IMR-90 (cell line): ENCODE data around the gene TASP1. TPM values are rescaled to one million over a fixed set of nuclear protein-coding genes. Genes with fewer than 3 reads are reported as not detected.

ENCODE experiments used
- ATAC-seq: fragments of 200-7000 bp; cut with Tn5 transposase; 2 replicates; pipeline ENCODE4 v1.9.1; 2020; ENCODE audit warnings: low read depth, mild to moderate bottlenecking, moderate library complexity
- BruUV-seq: library from RNA; stranded (reverse); fragments of 400-500 nt; replicated peaks from 2 replicates; lab custom pipeline; 2021; lab: Mats Ljungman, UMichigan
- CTCF ChIA-PET: fragments of 300-600 bp; formaldehyde crosslinking; extraction: SDS; loops from one replicate; lab custom pipeline; 2021; ENCODE audit warnings: antibody characterized with exemption; lab: Yijun Ruan, JAX
- POLR2A ChIA-PET: fragments of 300-600 bp; sonication (Branson Sonifier 250); formaldehyde crosslinking; loops from one replicate; lab custom pipeline; 2022; ENCODE audit warnings: antibody characterized with exemption; ENCODE audit not compliant: unreplicated experiment; lab: Charles Lee
- DNase-seq: peaks from one replicate; pipeline ENCODE4 v3.0.0; 2013
- H2AFZ ChIP-seq: replicated peaks from 2 replicates; pipeline ENCODE3; 2013; ENCODE audit warnings: low read length, mild to moderate bottlenecking; ENCODE audit not compliant: poor library complexity
- H2AK5ac ChIP-seq: 2 replicates; pipeline ENCODE4 v1.6.1; 2013; ENCODE audit warnings: low read depth, low read length, inconsistent platforms
- H2AK9ac ChIP-seq: replicated peaks from 2 replicates; pipeline ENCODE3; 2013; ENCODE audit warnings: mild to moderate bottlenecking, low read depth, low read length, moderate library complexity; ENCODE audit not compliant: poor library complexity
- H2BK120ac ChIP-seq: 2 replicates; pipeline ENCODE4 v1.6.1; 2013; ENCODE audit warnings: low read depth, low read length, inconsistent platforms
- H2BK15ac ChIP-seq: 3 replicates; pipeline ENCODE4 v1.6.1; 2013; ENCODE audit warnings: low read depth, low read length, inconsistent platforms
- H2BK20ac ChIP-seq: 2 replicates; pipeline ENCODE4 v1.6.1; 2013; ENCODE audit warnings: low read depth, mild to moderate bottlenecking, inconsistent platforms, low read length, moderate library complexity
- H2BK5ac ChIP-seq: 2 replicates; pipeline ENCODE4 v1.6.1; 2013; ENCODE audit warnings: mild to moderate bottlenecking, low read depth, low read length, inconsistent platforms; ENCODE audit not compliant: poor library complexity, severe bottlenecking
- H3K14ac ChIP-seq: replicated peaks from 2 replicates; pipeline ENCODE4 v1.6.1; 2013; ENCODE audit warnings: low read depth, low read length, inconsistent platforms
- H3K18ac ChIP-seq: 2 replicates; pipeline ENCODE4 v1.6.1; 2013; ENCODE audit warnings: low read depth, low read length, control low read depth
- H3K23ac ChIP-seq: 2 replicates; pipeline ENCODE4 v1.6.1; 2013; ENCODE audit warnings: low read depth, low read length, inconsistent platforms
- H3K27ac ChIP-seq: 2 replicates; pipeline ENCODE4 v1.5.1; 2013; ENCODE audit warnings: mild to moderate bottlenecking, control low read depth, low read length; ENCODE audit not compliant: insufficient read depth
- H3K27me3 ChIP-seq: 2 replicates; pipeline ENCODE4 v1.6.1; 2013; ENCODE audit warnings: low read length; ENCODE audit not compliant: control insufficient read depth, insufficient read depth
- H3K36me3 ChIP-seq: 2 replicates; pipeline ENCODE4 v1.6.1; 2013; ENCODE audit warnings: low read length, mixed read lengths; ENCODE audit not compliant: control insufficient read depth, insufficient read depth
- H3K4ac ChIP-seq: 2 replicates; pipeline ENCODE4 v1.6.1; 2013; ENCODE audit warnings: low read depth, low read length, inconsistent platforms
- H3K4me1 ChIP-seq: 2 replicates; pipeline ENCODE4 v1.6.1; 2013; ENCODE audit warnings: low read length, mixed read lengths; ENCODE audit not compliant: control insufficient read depth, insufficient read depth
- H3K4me2 ChIP-seq: 2 replicates; pipeline ENCODE4 v1.6.1; 2013; ENCODE audit warnings: low read depth, mild to moderate bottlenecking, control low read depth, low read length, moderate library complexity
- H3K4me3 ChIP-seq: 2 replicates; pipeline ENCODE4 v1.5.1; 2013; ENCODE audit warnings: low read depth, mild to moderate bottlenecking, control low read depth, low read length, moderate library complexity; ENCODE audit not compliant: insufficient read depth
- H3K56ac ChIP-seq: 2 replicates; pipeline ENCODE4 v1.6.1; 2013; ENCODE audit warnings: low read length, inconsistent platforms; ENCODE audit not compliant: insufficient read depth; ENCODE audit errors: extremely low read depth
- H3K79me1 ChIP-seq, 2 experiments: 2 replicates each; pipeline ENCODE4 v1.6.1; 2013; ENCODE audit warnings: low read length in 2 of 2, inconsistent platforms in 1 of 2, low read depth in 1 of 2
- H3K9ac ChIP-seq: 2 replicates; pipeline ENCODE4 v1.6.1; 2013; ENCODE audit warnings: low read depth, low read length, control low read depth
- H3K9me1 ChIP-seq: 2 replicates; pipeline ENCODE4 v1.6.1; 2013; ENCODE audit warnings: low read length, inconsistent platforms; ENCODE audit not compliant: insufficient read depth
- H3K9me3 ChIP-seq: 2 replicates; pipeline ENCODE4 v1.6.1; 2013; ENCODE audit warnings: low read length; ENCODE audit not compliant: control insufficient read depth, insufficient read depth
- H4K20me1 ChIP-seq: 2 replicates; pipeline ENCODE4 v1.6.1; 2013; ENCODE audit warnings: low read length, inconsistent platforms; ENCODE audit not compliant: insufficient read depth
- H4K5ac ChIP-seq: 2 replicates; pipeline ENCODE4 v1.6.1; 2013; ENCODE audit warnings: mild to moderate bottlenecking, low read depth, low read length, control low read depth
- H4K8ac ChIP-seq, 2 experiments: 2 replicates each; pipeline ENCODE4 v1.6.1; 2013; ENCODE audit warnings: low read depth in 2 of 2, low read length in 2 of 2, control low read depth in 1 of 2, inconsistent platforms in 1 of 2
- H4K91ac ChIP-seq: 2 replicates; pipeline ENCODE4 v1.6.1; 2013; ENCODE audit warnings: low read depth, low read length, inconsistent platforms; ENCODE audit not compliant: insufficient read depth
- BHLHE40 ChIP-seq: fragments of 150-350 bp; IDR thresholded peaks from 2 replicates; pipeline ENCODE4 v1.6.1; 2016; ENCODE audit warnings: mild to moderate bottlenecking, low read depth, low read length
- MAFK ChIP-seq: IDR thresholded peaks from 2 replicates; pipeline ENCODE4 v1.6.1; 2012; ENCODE audit warnings: low read depth, low read length, improper control_type of control experiment
- MAZ ChIP-seq: IDR thresholded peaks from 2 replicates; pipeline ENCODE4 v1.6.1; 2012; ENCODE audit warnings: low read depth, mild to moderate bottlenecking, low read length, improper control_type of control experiment, moderate library complexity, borderline replicate concordance
- MXI1 ChIP-seq: IDR thresholded peaks from 2 replicates; pipeline ENCODE4 v1.6.1; 2012; ENCODE audit warnings: low read depth, mild to moderate bottlenecking, low read length, moderate library complexity, borderline replicate concordance
- WGBS, 2 experiments: methylation state at CpG; one replicate each; pipeline versions ENCODE4 v1.1.5 to v1.1.7; 2013; ENCODE audit warnings: missing lambda C conversion rate in 2 of 2; ENCODE audit not compliant: insufficient read length in 1 of 2; ENCODE audit errors: extremely low coverage in 2 of 2; 5-methylcytosine and 5-hydroxymethylcytosine counted together
- dilution Hi-C: fragments of 300-500 bp; cut with HindIII; formaldehyde crosslinking; loops from one replicate; pipeline ENCODE4 v1.14.3; 2018; ENCODE audit warnings: low sequenced_read_pairs; ENCODE audit not compliant: unreplicated experiment
- in situ Hi-C: fragments of 300-500 bp; cut with MboI; formaldehyde crosslinking; loops from 3 replicates; pipeline ENCODE4 v1.14.3; 2019; ENCODE audit warnings: low sequenced_read_pairs, inconsistent platforms, mixed read lengths
- intact Hi-C: fragments of 100-400 bp; cut with micrococcal nuclease; formaldehyde crosslinking; loops from 2 replicates; pipeline ENCODE4 v1.10.0; 2022
- polyA plus RNA-seq, 3 experiments: library from polyadenylated mRNA; depleted of rRNA; stranded (reverse); fragments of >200 nt; gene quantifications; 2 replicates each; pipeline ENCODE4 v1.2.3, GENCODE V29; 2012; ENCODE audit warnings: low replicate concordance in 1 of 3
- total RNA-seq: library from RNA; depleted of rRNA; stranded (reverse); fragments of >200 nt; gene quantifications from 2 replicates; pipeline ENCODE4 v1.2.3, GENCODE V29; 2012
- TF ChIP-seq, protein P1 (sequence below): conservative IDR thresholded peaks from 2 replicates; pipeline ENCODE4 v1.5.1; 2012; ENCODE audit warnings: mild to moderate bottlenecking, low read depth, low read length, improper control_type of control experiment
- TF ChIP-seq, protein P2 (sequence below): fragments of 150-350 bp; IDR thresholded peaks from 2 replicates; pipeline ENCODE4 v1.6.1; 2016; ENCODE audit warnings: low read depth, mild to moderate bottlenecking, low read length, moderate library complexity, borderline replicate concordance

The TASP1 gene
- total and polyA plus RNA-seq, 2 of the 4 experiments (the other 2 are of a cell fraction): 3.9 to 7.9 TPM

- no peaks in the 10 kb centered on the region; a peak in 1 of 4 replicates for H3K79me1 ChIP-seq
- no peak overlapping the region for H4K91ac ChIP-seq
- peak; percentile 11 for DNase-seq
- H3K9ac ChIP-seq: no peak overlapping the region
- peaks cover 2% of the 10 kb centered on the region; the same call in 1 of the 2 replicates for H3K4me1 ChIP-seq
- TF ChIP-seq MAZ (no peak), MAFK (0 out of 2 replicates have a peak, but pooled peaks have one; percentile 27), MXI1 (no peak), BHLHE40 (peak; percentile 75; the same call in 1 of the 2 replicates)
- TF ChIP-seq, protein P1, sequence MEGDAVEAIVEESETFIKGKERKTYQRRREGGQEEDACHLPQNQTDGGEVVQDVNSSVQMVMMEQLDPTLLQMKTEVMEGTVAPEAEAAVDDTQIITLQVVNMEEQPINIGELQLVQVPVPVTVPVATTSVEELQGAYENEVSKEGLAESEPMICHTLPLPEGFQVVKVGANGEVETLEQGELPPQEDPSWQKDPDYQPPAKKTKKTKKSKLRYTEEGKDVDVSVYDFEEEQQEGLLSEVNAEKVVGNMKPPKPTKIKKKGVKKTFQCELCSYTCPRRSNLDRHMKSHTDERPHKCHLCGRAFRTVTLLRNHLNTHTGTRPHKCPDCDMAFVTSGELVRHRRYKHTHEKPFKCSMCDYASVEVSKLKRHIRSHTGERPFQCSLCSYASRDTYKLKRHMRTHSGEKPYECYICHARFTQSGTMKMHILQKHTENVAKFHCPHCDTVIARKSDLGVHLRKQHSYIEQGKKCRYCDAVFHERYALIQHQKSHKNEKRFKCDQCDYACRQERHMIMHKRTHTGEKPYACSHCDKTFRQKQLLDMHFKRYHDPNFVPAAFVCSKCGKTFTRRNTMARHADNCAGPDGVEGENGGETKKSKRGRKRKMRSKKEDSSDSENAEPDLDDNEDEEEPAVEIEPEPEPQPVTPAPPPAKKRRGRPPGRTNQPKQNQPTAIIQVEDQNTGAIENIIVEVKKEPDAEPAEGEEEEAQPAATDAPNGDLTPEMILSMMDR: no peak
- TF ChIP-seq, protein P2, sequence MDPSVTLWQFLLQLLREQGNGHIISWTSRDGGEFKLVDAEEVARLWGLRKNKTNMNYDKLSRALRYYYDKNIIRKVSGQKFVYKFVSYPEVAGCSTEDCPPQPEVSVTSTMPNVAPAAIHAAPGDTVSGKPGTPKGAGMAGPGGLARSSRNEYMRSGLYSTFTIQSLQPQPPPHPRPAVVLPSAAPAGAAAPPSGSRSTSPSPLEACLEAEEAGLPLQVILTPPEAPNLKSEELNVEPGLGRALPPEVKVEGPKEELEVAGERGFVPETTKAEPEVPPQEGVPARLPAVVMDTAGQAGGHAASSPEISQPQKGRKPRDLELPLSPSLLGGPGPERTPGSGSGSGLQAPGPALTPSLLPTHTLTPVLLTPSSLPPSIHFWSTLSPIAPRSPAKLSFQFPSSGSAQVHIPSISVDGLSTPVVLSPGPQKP: no peak
- H2BK15ac ChIP-seq: no peak overlapping the region
- POLR2A ChIA-PET: no interaction called here
- H3K9me1 ChIP-seq: no peaks in the 10 kb centered on the region
- H3K36me3 ChIP-seq: no peaks in the 10 kb centered on the region
- no peak for ATAC-seq
- H3K4me2 ChIP-seq: no peak overlapping the region
- H3K56ac ChIP-seq: no peak overlapping the region
- no peaks in the 10 kb centered on the region for H3K27me3 ChIP-seq
- no peak overlapping the region for H3K4ac ChIP-seq
- no peak overlapping the region for H3K27ac ChIP-seq
- no peak overlapping the region for H2AK9ac ChIP-seq
- BruUV-seq: no TSS peak
- intact Hi-C loops: no loop called here
- CTCF ChIA-PET: interaction anchor here (0.6 to 1.0 kb wide), 2 partner anchors 10 to 40 kb away, joined by 3 to 5 read pairs; no protein-coding TSS in a partner anchor
- no peaks in the 10 kb centered on the region for H3K9me3 ChIP-seq
- in situ Hi-C loops: no loop called here
- no peak overlapping the region for H4K5ac ChIP-seq
- no peaks in the 10 kb centered on the region for H4K20me1 ChIP-seq
- H2BK5ac ChIP-seq: no peak overlapping the region
- dilution Hi-C loops: no loop called here
- no peak overlapping the region for H3K23ac ChIP-seq
- H2AK5ac ChIP-seq: no peak overlapping the region
- no peak overlapping the region for H2AFZ ChIP-seq
- WGBS, 2 experiments: no CpG with 5 or more reads among the region's 1 CpG
- H2BK120ac ChIP-seq: no peak overlapping the region
- H3K18ac ChIP-seq: no peak overlapping the region
- no peak overlapping the region for H4K8ac ChIP-seq
- no peak overlapping the region for H3K14ac ChIP-seq
- no peak overlapping the region for H3K4me3 ChIP-seq
- H2BK20ac ChIP-seq: no peak overlapping the region
These were observed 216.1 kb downstream of the TASP1 start for GRCh38 chr20:13422637-13423036.
